Heart left ventricle (tissue), 16 donors: ENCODE measurements around the gene ZGLP1. TPM values are rescaled to one million over a fixed set of nuclear protein-coding genes. Genes with fewer than 3 reads are reported as not detected.

ENCODE experiments used
- ATAC-seq, 4 donors: fragments of 200-7000 bp; cut with Tn5 transposase; one replicate each; pipeline ENCODE4 v1.9.1; 2020 to 2022; ENCODE audit warnings: moderate library complexity in 4 of 4, mild to moderate bottlenecking in 3 of 4, moderate number of reproducible peaks in 1 of 4
- DNase-seq, 5 donors: peaks; one replicate each; pipeline ENCODE4 v3.0.0-alpha.2; 2020
- H3K27ac ChIP-seq, 12 donors: fragments of 200-600 bp; sonication (generic) in 4 of 12; one replicate each; pipeline versions ENCODE4 v1.5.0 to v1.8.0; 2016 to 2022; ENCODE audit warnings: mild to moderate bottlenecking in 2 of 12
- H3K27me3 ChIP-seq, 9 donors: fragments of 200-600 bp; sonication (generic) in 2 of 9; one replicate each; pipeline versions ENCODE4 v1.5.1 to v1.8.0; 2016 to 2022; ENCODE audit warnings: mild to moderate bottlenecking in 3 of 9
- H3K36me3 ChIP-seq, 9 donors: fragments of 200-600 bp; sonication (generic) in 2 of 9; one replicate each; pipeline versions ENCODE4 v1.5.0 to v1.8.0; 2018 to 2022; ENCODE audit warnings: mild to moderate bottlenecking in 2 of 9
- H3K4me1 ChIP-seq, 12 donors: fragments of 200-600 bp; sonication (generic) in 4 of 12; one replicate each; pipeline versions ENCODE4 v1.5.0 to v1.8.0; 2016 to 2022; ENCODE audit warnings: mild to moderate bottlenecking in 3 of 12
- H3K4me3 ChIP-seq, 12 donors: fragments of 200-600 bp; sonication (generic) in 4 of 12; one replicate each; pipeline versions ENCODE4 v1.5.0 to v1.8.0; 2017 to 2022; ENCODE audit warnings: mild to moderate bottlenecking in 9 of 12, moderate library complexity in 4 of 12
- H3K9me3 ChIP-seq, 12 donors: fragments of 200-600 bp; sonication (generic) in 4 of 12; one replicate each; pipeline versions ENCODE4 v1.5.0 to v1.8.0; 2016 to 2022; ENCODE audit warnings: mild to moderate bottlenecking in 1 of 12
- POLR2A ChIP-seq, 2 donors: fragments of 450-650 bp; IDR thresholded peaks; one replicate each; pipeline ENCODE4 v1.6.1; 2017; ENCODE audit warnings: antibody characterized with exemption in 2 of 2, mild to moderate bottlenecking in 2 of 2, moderate library complexity in 2 of 2
- WGBS, 4 donors: extraction: QIAGEN DNeasy Blood & Tissue Kit in 2 of 4; methylation state at CpG; one replicate each; pipeline versions ENCODE4 v1.1.5 to v1.1.7; 2013 to 2018; 5-methylcytosine and 5-hydroxymethylcytosine counted together
- intact Hi-C, 10 donors: fragments of 100-400 bp; cut with DNase I; formaldehyde crosslinking; loops; one replicate each; pipeline versions ENCODE4 v1.11.1 to v1.14.2; 2022
- polyA plus RNA-seq, 2 donors: library from polyadenylated mRNA; stranded (reverse); fragments of 200-250 nt; gene quantifications; one replicate each; pipeline ENCODE4 v1.2.3, GENCODE V29; 2013
- total RNA-seq, 9 donors: library from RNA; depleted of rRNA in 2 of 9; stranded (reverse); fragments of >200 nt in 2 of 9; fragmentation: NEBNext Ultra II Directional in 3 of 9; extraction: Animal tissue kit (Norgen Biotek cat#: 25700) in 3 of 9; gene quantifications; one replicate each; pipeline versions ENCODE4 v1.1.0 to v1.2.4, GENCODE V29; 2016 to 2023
- TF ChIP-seq, protein P1 (sequence below), 12 donors: fragments of 200-600 bp; sonication (generic) in 4 of 12; IDR thresholded peaks; one replicate each; pipeline versions ENCODE4 v1.5.0 to v1.8.0; 2018 to 2022; ENCODE audit warnings: antibody characterized with exemption in 12 of 12, mild to moderate bottlenecking in 5 of 12
- donor health status: ischemic (EF 13 %, LVEDD 7.1; RV severe dilation, severe dysfunction).
- donor health status: healthy with polysubstance abuse.
- donor health status: DM: no; HTN: yes; CAD: no.
- donor health status: DM: no; HTN: no; CAD: no.
- donor health status: ischemic (EF 25% LVEDD 6.9; RV normal size, moderate dysfunction).
- donor health status: ischemic (EF 25% LVEDD 5.7; RV mildly dilated, moderate dysfunction).
- donor health status: healthy.
- donor health status: DM: yes; HTN: yes; CAD: no.
- donor health status: ischemic (EF 35%, LVEDD 5.7; RV mildly dilated, moderate dysfunction).
- donor health status: nonischemic (EF 11% LVEDD 7.7; RV severe dilation, severe dysfunction).
- donor health status: DM: yes; HTN: yes; CAD: no.
- donor health status: PGD.
- donor health status: ischemic (EF 29% LVEDD 5.4; RV normal size, mild dysfunction).
- donor health status: nonischemic (EF 23%, LVEDD 6.1; RV moderate dilation, normal function).

ZGLP1 gene
- total and polyA plus RNA-seq, 11 donors = 0.16 to 2.2 (median 1.1) TPM

DNA sequence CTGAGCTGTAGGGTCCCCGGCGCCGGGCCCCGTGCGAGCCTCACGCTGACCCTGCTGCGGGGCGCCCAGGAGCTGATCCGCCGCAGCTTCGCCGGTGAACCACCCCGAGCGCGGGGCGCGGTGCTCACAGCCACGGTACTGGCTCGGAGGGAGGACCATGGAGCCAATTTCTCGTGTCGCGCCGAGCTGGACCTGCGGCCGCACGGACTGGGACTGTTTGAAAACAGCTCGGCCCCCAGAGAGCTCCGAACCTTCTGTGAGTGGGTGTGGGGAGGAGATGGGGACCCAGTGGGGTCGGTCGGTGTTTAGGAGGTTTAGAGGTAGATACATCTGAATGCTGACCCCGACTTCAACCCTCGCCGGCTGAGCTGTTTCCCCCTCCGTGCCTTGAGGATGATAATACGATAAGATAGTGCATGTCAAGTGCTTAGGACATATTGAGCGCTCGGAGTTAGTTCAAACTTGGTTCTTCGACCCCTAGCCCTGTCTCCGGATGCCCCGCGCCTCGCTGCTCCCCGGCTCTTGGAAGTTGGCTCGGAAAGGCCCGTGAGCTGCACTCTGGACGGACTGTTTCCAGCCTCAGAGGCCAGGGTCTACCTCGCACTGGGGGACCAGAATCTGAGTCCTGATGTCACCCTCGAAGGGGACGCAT, 17.9 kb downstream of the ZGLP1 start:
- Histone ChIP-seq H3K9me3 (no peaks in the 10 kb centered on the region), H3K36me3 (no peaks in the 10 kb centered on the region), H3K4me3 (peak overlapping the region; percentile 3 to 60 (median 43)), H3K27me3 (peaks cover 46 to 100% (median 89%) of the 10 kb centered on the region in 9 donors), H3K27ac (peak overlapping the region in 1 of 12 donors; percentile 6), H3K4me1 (peaks cover 10 to 90% (median 58%) of the 10 kb centered on the region in 12 donors)
- TF ChIP-seq POLR2A (IDR thresholded peaks at IDR 0.05) = no peak
- TF ChIP-seq, protein P1, sequence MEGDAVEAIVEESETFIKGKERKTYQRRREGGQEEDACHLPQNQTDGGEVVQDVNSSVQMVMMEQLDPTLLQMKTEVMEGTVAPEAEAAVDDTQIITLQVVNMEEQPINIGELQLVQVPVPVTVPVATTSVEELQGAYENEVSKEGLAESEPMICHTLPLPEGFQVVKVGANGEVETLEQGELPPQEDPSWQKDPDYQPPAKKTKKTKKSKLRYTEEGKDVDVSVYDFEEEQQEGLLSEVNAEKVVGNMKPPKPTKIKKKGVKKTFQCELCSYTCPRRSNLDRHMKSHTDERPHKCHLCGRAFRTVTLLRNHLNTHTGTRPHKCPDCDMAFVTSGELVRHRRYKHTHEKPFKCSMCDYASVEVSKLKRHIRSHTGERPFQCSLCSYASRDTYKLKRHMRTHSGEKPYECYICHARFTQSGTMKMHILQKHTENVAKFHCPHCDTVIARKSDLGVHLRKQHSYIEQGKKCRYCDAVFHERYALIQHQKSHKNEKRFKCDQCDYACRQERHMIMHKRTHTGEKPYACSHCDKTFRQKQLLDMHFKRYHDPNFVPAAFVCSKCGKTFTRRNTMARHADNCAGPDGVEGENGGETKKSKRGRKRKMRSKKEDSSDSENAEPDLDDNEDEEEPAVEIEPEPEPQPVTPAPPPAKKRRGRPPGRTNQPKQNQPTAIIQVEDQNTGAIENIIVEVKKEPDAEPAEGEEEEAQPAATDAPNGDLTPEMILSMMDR (IDR thresholded peaks at IDR 0.05) = no peak
- peak in 1 of 4 donors; percentile 1 for ATAC-seq
- DNase-seq = no peak
- intact Hi-C loops = no loop called here
- 1 to 2% (median 2%) methylated on average over 39 to 49 of the region's 49 CpGs for WGBS, 4 donors

DNA sequence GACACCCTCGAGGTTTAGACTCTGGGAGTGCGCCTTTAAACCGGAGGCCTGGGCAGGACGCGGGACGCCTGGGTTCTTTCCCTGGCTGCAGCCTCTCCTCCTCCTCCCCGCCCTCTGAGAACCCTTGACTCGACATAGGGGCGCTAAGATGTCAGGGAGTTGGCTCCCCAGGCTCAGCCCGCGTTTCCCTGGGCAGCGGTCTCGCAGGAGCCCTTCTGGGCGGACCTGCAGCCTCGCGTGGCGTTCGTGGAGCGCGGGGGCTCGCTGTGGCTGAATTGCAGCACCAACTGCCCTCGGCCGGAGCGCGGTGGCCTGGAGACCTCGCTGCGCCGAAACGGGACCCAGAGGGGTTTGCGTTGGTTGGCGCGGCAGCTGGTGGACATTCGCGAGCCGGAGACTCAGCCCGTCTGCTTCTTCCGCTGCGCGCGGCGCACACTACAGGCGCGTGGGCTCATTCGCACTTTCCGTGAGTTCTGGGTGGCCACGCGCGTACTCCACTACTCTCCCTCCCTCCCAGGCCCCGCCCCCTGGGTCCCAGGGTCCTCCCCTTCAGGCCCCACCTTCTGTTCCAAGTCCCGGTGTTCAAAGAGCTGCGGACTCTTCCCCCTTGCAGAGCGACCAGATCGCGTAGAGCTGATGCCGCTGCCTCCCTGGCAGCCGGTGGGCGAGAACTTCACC, 18.6 kb downstream of the ZGLP1 start:
- intact Hi-C loops = no loop called here
- H3K4me3 ChIP-seq = peak overlapping the region; percentile 3 to 60 (median 43)
- ATAC-seq (peak; percentile 12 to 34 (median 24)), DNase-seq (peak in 4 of 5 donors; percentile 47 to 85 (median 64))
- peak overlapping the region in 1 of 12 donors; percentile 6 for H3K27ac ChIP-seq
- H3K4me1 ChIP-seq = peaks cover 10 to 94% (median 65%) of the 10 kb centered on the region in 12 donors
- WGBS, 4 donors = 0 to 1% (median 1%) methylated on average over 14 to 57 of the region's 57 CpGs
- peaks cover 44 to 94% (median 83%) of the 10 kb centered on the region in 9 donors for H3K27me3 ChIP-seq
- no peaks in the 10 kb centered on the region for H3K9me3 ChIP-seq
- TF ChIP-seq, protein P1 (IDR thresholded peaks at IDR 0.05) = no peak
- TF ChIP-seq POLR2A (IDR thresholded peaks at IDR 0.05) = no peak
- peaks cover 0 to 2% (median 0%) of the 10 kb centered on the region in 9 donors for H3K36me3 ChIP-seq

DNA sequence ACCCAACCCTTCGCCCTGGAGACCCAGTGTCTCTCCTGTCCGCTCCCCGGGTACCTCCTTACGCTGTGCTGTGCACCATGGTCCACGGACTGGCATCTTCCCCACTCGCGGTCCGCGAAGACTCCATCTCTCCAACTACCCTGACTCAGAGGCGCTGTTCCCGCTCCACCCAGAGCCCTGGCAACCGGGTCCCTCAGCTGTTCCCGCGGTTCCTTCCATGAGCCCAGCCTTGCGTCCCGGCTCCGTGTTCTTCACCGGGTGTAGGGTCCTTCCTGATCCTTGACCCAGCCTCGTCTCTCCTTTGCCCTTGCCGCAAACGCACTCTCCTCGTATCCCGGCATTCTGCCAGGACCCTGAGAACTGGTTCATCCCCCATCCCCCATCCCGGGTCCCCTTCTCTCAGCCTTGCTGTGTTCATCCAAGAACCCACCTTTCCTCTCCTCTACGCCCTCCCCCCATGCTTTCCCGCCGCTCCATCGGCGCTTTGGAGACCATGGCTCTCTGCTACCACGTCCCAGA, 19.2 kb downstream of the ZGLP1 start:
- no peak for ATAC-seq
- Histone ChIP-seq H3K27me3 (peaks cover 39 to 88% (median 77%) of the 10 kb centered on the region in 9 donors), H3K9me3 (no peaks in the 10 kb centered on the region), H3K36me3 (peaks cover 0 to 8% (median 4%) of the 10 kb centered on the region in 9 donors), H3K4me1 (peaks cover 10 to 94% (median 66%) of the 10 kb centered on the region in 12 donors), H3K27ac (no peak overlapping the region), H3K4me3 (peak overlapping the region in 10 of 12 donors; percentile 20 to 60 (median 46))
- intact Hi-C loops = no loop called here
- TF ChIP-seq POLR2A (IDR thresholded peaks at IDR 0.05) = no peak
- TF ChIP-seq, protein P1 (IDR thresholded peaks at IDR 0.05) = no peak
- DNase-seq = peak in 1 of 5 donors; percentile 34
- 1 to 2% (median 1%) methylated on average over 30 of the region's 30 CpGs for WGBS, 4 donors
